Liver (tissue), 9 donors: ENCODE data around the gene GIPC2. TPM values are rescaled to one million over a fixed set of nuclear protein-coding genes. Genes with fewer than 3 reads are reported as not detected.

ENCODE experiments used
- DNase-seq: peaks from one replicate; pipeline ENCODE4 v3.0.0-alpha.2; 2017; ENCODE audit warnings: low spot score
- H3K27ac ChIP-seq, 2 donors: one replicate each; pipeline ENCODE4 v1.7.0; 2013; ENCODE audit warnings: inconsistent platforms in 2 of 2, low read length in 2 of 2, control low read depth in 1 of 2, low read depth in 1 of 2, mild to moderate bottlenecking in 1 of 2
- H3K27me3 ChIP-seq, 4 donors: one replicate each; pipeline versions ENCODE4 v1.6.1 to v1.7.0; 2013; ENCODE audit warnings: low read length in 3 of 4, inconsistent platforms in 1 of 4, mild to moderate bottlenecking in 1 of 4, moderate library complexity in 1 of 4; ENCODE audit not compliant: control insufficient read depth in 4 of 4, insufficient read depth in 4 of 4
- H3K36me3 ChIP-seq, 4 donors: one replicate each; pipeline versions ENCODE4 v1.6.1 to v1.7.0; 2013; ENCODE audit warnings: low read length in 3 of 4, mild to moderate bottlenecking in 3 of 4, low read depth in 1 of 4, moderate library complexity in 1 of 4; ENCODE audit not compliant: control insufficient read depth in 4 of 4, insufficient read depth in 3 of 4
- H3K4me1 ChIP-seq, 4 donors: one replicate each; pipeline versions ENCODE4 v1.6.1 to v1.7.0; 2013; ENCODE audit warnings: low read length in 3 of 4, mild to moderate bottlenecking in 3 of 4, moderate library complexity in 1 of 4; ENCODE audit not compliant: control insufficient read depth in 4 of 4, insufficient read depth in 4 of 4
- H3K4me3 ChIP-seq, 3 donors: one replicate each; pipeline versions ENCODE4 v1.6.1 to v1.7.0; 2013; ENCODE audit warnings: low read length in 3 of 3, control low read depth in 1 of 3, low read depth in 1 of 3, mild to moderate bottlenecking in 1 of 3
- H3K9ac ChIP-seq, 2 donors: one replicate each; pipeline ENCODE4 v1.7.0; 2013; ENCODE audit warnings: low read length in 2 of 2, mild to moderate bottlenecking in 2 of 2, moderate library complexity in 2 of 2, control low read depth in 1 of 2, low read depth in 1 of 2
- H3K9me3 ChIP-seq, 4 donors: one replicate each; pipeline versions ENCODE4 v1.6.1 to v1.7.0; 2013; ENCODE audit warnings: low read length in 3 of 4; ENCODE audit not compliant: control insufficient read depth in 4 of 4
- EGR1 ChIP-seq, 2 donors: IDR thresholded peaks; 2 replicates each; pipeline ENCODE4 v1.6.1; 2016 to 2018; ENCODE audit warnings: antibody characterized with exemption in 2 of 2, low read depth in 2 of 2
- FOXA1 ChIP-seq: IDR thresholded peaks from 2 replicates; pipeline ENCODE4 v1.6.1; 2016; ENCODE audit warnings: antibody characterized with exemption
- FOXA2 ChIP-seq: IDR thresholded peaks from 2 replicates; pipeline ENCODE4 v1.6.1; 2016; ENCODE audit warnings: antibody characterized with exemption
- GABPA ChIP-seq, 2 donors: IDR thresholded peaks in 1 of 2; conservative IDR thresholded peaks in 1 of 2; 2 replicates each; pipeline ENCODE4 v1.6.1; 2016; ENCODE audit warnings: antibody characterized with exemption in 2 of 2, mild to moderate bottlenecking in 1 of 2, moderate library complexity in 1 of 2
- HNF4A ChIP-seq, 2 donors: conservative IDR thresholded peaks; 2 replicates each; pipeline ENCODE4 v1.6.1; 2016; ENCODE audit warnings: antibody characterized with exemption in 2 of 2, mild to moderate bottlenecking in 2 of 2
- NR2F2 ChIP-seq: IDR thresholded peaks from 2 replicates; pipeline ENCODE4 v1.6.1; 2016; ENCODE audit warnings: antibody characterized with exemption
- RAD21 ChIP-seq, 2 donors: IDR thresholded peaks; 2 replicates each; pipeline ENCODE4 v1.6.1; 2016; ENCODE audit warnings: antibody characterized with exemption in 2 of 2, mild to moderate bottlenecking in 2 of 2
- REST ChIP-seq: IDR thresholded peaks from 2 replicates; pipeline ENCODE4 v1.6.1; 2016; ENCODE audit warnings: antibody characterized with exemption, mild to moderate bottlenecking
- RXRA ChIP-seq, 2 donors: IDR thresholded peaks; 2 replicates each; pipeline ENCODE4 v1.6.1; 2017 to 2018; ENCODE audit warnings: antibody characterized with exemption in 2 of 2, mild to moderate bottlenecking in 1 of 2
- SP1 ChIP-seq: IDR thresholded peaks from 2 replicates; pipeline ENCODE4 v1.6.1; 2018; ENCODE audit warnings: antibody characterized with exemption, mild to moderate bottlenecking
- TAF1 ChIP-seq: conservative IDR thresholded peaks from 2 replicates; pipeline ENCODE4 v1.6.1; 2016; ENCODE audit warnings: antibody characterized with exemption, mild to moderate bottlenecking
- ZBTB33 ChIP-seq: IDR thresholded peaks from 2 replicates; pipeline ENCODE4 v1.6.1; 2016; ENCODE audit warnings: antibody characterized with exemption
- WGBS: extraction: QIAGEN DNeasy Blood & Tissue Kit; methylation state at CpG from one replicate; pipeline ENCODE4 v1.1.7; 2013; 5-methylcytosine and 5-hydroxymethylcytosine counted together
- polyA plus RNA-seq, 2 donors: library from polyadenylated mRNA; stranded (reverse) in 1 of 2; unstranded in 1 of 2; fragments of 200-250 nt in 1 of 2; fragments of >200 nt in 1 of 2; fragmentation: Nextera tagmentation in 1 of 2; extraction: Ambion mirVana in 1 of 2; gene quantifications; one replicate each; pipeline versions ENCODE4 v1.2.1 to v1.2.3, GENCODE V29; 2013 to 2015
- total RNA-seq, 2 donors: library from RNA; depleted of rRNA; stranded (reverse); fragments of >200 nt; gene quantifications; one replicate each; pipeline ENCODE4 v1.2.3, GENCODE V29; 2014
- TF ChIP-seq, protein P1 (sequence below): fragments of 150-350 bp; IDR thresholded peaks from 2 replicates; pipeline ENCODE4 v1.5.1; 2017; ENCODE audit warnings: improper control_type of control experiment, low read depth, low read length; ENCODE audit not compliant: missing input control
- TF ChIP-seq, protein P2 (sequence below): IDR thresholded peaks from 2 replicates; pipeline ENCODE4 v1.6.1; 2016; ENCODE audit warnings: antibody characterized with exemption
- TF ChIP-seq, protein P3 (sequence below): IDR thresholded peaks from 2 replicates; pipeline ENCODE4 v1.6.1; 2016; ENCODE audit warnings: antibody characterized with exemption
- donor health status: healthy.
- donor health status: healthy.
- donor health status: healthy.
- donor health status: healthy.
- donor health status: healthy.

GIPC2 gene
- total and polyA plus RNA-seq, 4 donors: 3.7 to 10.9 (median 6.4) TPM

GRCh38 chr1:78155121-78155520 lies 109.4 kb downstream of the GIPC2 start:
- TF ChIP-seq RAD21 (IDR thresholded peaks at IDR 0.05) (no peak), SP1 (no peak), FOXA2 (no peak), RXRA (IDR thresholded peaks at IDR 0.05) (no peak), TAF1 (no peak), GABPA (IDR thresholded peaks at IDR 0.05 in 1 of 2, conservative IDR thresholded peaks at IDR 0.05 in 1 of 2) (no peak), REST (no peak), EGR1 (IDR thresholded peaks at IDR 0.05; ENCODE audit: low read depth in 2 of 2) (no peak), NR2F2 (no peak), HNF4A (conservative IDR thresholded peaks at IDR 0.05) (no peak), ZBTB33 (no peak), FOXA1 (no peak)
- TF ChIP-seq, protein P1, sequence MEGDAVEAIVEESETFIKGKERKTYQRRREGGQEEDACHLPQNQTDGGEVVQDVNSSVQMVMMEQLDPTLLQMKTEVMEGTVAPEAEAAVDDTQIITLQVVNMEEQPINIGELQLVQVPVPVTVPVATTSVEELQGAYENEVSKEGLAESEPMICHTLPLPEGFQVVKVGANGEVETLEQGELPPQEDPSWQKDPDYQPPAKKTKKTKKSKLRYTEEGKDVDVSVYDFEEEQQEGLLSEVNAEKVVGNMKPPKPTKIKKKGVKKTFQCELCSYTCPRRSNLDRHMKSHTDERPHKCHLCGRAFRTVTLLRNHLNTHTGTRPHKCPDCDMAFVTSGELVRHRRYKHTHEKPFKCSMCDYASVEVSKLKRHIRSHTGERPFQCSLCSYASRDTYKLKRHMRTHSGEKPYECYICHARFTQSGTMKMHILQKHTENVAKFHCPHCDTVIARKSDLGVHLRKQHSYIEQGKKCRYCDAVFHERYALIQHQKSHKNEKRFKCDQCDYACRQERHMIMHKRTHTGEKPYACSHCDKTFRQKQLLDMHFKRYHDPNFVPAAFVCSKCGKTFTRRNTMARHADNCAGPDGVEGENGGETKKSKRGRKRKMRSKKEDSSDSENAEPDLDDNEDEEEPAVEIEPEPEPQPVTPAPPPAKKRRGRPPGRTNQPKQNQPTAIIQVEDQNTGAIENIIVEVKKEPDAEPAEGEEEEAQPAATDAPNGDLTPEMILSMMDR: no peak
- TF ChIP-seq, protein P2, sequence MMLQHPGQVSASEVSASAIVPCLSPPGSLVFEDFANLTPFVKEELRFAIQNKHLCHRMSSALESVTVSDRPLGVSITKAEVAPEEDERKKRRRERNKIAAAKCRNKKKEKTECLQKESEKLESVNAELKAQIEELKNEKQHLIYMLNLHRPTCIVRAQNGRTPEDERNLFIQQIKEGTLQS: no peak
- TF ChIP-seq, protein P3, sequence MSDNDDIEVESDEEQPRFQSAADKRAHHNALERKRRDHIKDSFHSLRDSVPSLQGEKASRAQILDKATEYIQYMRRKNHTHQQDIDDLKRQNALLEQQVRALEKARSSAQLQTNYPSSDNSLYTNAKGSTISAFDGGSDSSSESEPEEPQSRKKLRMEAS: no peak
- 89% methylated on average over 4 of the region's 4 CpGs for WGBS
- no peak for DNase-seq
- Histone ChIP-seq H3K4me3 (no peak overlapping the region), H3K4me1 (no peaks in the 10 kb centered on the region), H3K27ac (no peak overlapping the region), H3K27me3 (no peaks in the 10 kb centered on the region), H3K36me3 (peaks cover 0 to 4% (median 0%) of the 10 kb centered on the region in 4 donors), H3K9ac (no peak overlapping the region), H3K9me3 (no peaks in the 10 kb centered on the region)
